NCI-H774 (cell line): ENCODE measurements around the gene GFY.

Experiments used
- DNase-seq: peaks from one replicate; lab custom pipeline; 2025; lab: John Stamatoyannopoulos, UW

Gene GFY

GRCh38 chr19:49428547-49429451 lies 3.6 kb downstream of the GFY start:
- DNase-seq: no peak

GRCh38 chr19:49430172-49430677 lies 5.0 kb downstream of the GFY start:
- DNase-seq: no peak

GRCh38 chr19:49430678-49431329 lies 5.6 kb downstream of the GFY start:
- DNase-seq: no peak

GRCh38 chr19:49431330-49431749 lies 6.2 kb downstream of the GFY start:
- no peak for DNase-seq

- no peak for DNase-seq
Measured at GRCh38 chr19:49432141-49433073, 7.2 kb downstream of the GFY start.

GRCh38 chr19:49433240-49433901 lies 8.2 kb downstream of the GFY start:
- DNase-seq: no peak

GRCh38 chr19:49434907-49435583 lies 9.9 kb downstream of the GFY start:
- DNase-seq: no peak

- DNase-seq: no peak
Measured at GRCh38 chr19:49435670-49436069, 10.5 kb downstream of the GFY start.

- DNase-seq: no peak
Measured at GRCh38 chr19:49436381-49437017, 11.3 kb downstream of the GFY start.

GRCh38 chr19:49437231-49437630 lies 12.0 kb downstream of the GFY start:
- no peak for DNase-seq

- DNase-seq: no peak
Measured at GRCh38 chr19:49438261-49438660, 13.1 kb downstream of the GFY start.

- DNase-seq: no peak
Measured at GRCh38 chr19:49439836-49440235, 14.6 kb downstream of the GFY start.

GRCh38 chr19:49440439-49441209 lies 15.4 kb downstream of the GFY start:
- DNase-seq: no peak

GRCh38 chr19:49441210-49441959 lies 16.2 kb downstream of the GFY start, which contains the start of gene SLC17A7:
Gene SLC17A7 (minus strand): TSS chr19:49441527. CDS start chr19:49441379, 148 bp downstream.
- DNase-seq: no peak

GRCh38 chr19:49441960-49442350 lies 16.8 kb downstream of the GFY start:
- no peak for DNase-seq

- DNase-seq: peak; percentile 55
Measured at GRCh38 chr19:49442354-49442753, 17.2 kb downstream of the GFY start.

- peak; percentile 91 for DNase-seq
Measured at GRCh38 chr19:49442771-49443365, 17.7 kb downstream of the GFY start.

GRCh38 chr19:49443366-49444099 lies 18.3 kb downstream of the GFY start:
- peak; percentile 93 for DNase-seq
